Neural cell (in vitro differentiated cells): Measurements from ENCODE around the gene CENPI.

ENCODE experiments used
- EZH2 ChIP-seq: fragments of 200-600, 300-800 bp; shearing (Covaris generic), sonication (generic); IDR thresholded peaks from 2 replicates; pipeline ENCODE4 v1.6.1; 2014; ENCODE audit warnings: antibody characterized with exemption, low read length, borderline replicate concordance, mild to moderate bottlenecking; ENCODE audit not compliant: insufficient read depth, poor library complexity, severe bottlenecking
- POLR2AphosphoS5 ChIP-seq: IDR thresholded peaks from 2 replicates; pipeline ENCODE4 v1.6.1; 2012
- TAF1 ChIP-seq: IDR thresholded peaks from 2 replicates; pipeline ENCODE4 v1.6.1; 2012; ENCODE audit warnings: low read depth
- TF ChIP-seq, protein P1 (sequence below): fragments of 450-650 bp; IDR thresholded peaks from 2 replicates; pipeline ENCODE4 v1.5.1; 2014; ENCODE audit warnings: antibody characterized with exemption, mild to moderate bottlenecking, moderate library complexity; ENCODE audit not compliant: poor library complexity, severe bottlenecking

GRCh38 chrX:101091817-101092216 is 6.2 kb upstream of the CENPI start:
- TF ChIP-seq, protein P1, sequence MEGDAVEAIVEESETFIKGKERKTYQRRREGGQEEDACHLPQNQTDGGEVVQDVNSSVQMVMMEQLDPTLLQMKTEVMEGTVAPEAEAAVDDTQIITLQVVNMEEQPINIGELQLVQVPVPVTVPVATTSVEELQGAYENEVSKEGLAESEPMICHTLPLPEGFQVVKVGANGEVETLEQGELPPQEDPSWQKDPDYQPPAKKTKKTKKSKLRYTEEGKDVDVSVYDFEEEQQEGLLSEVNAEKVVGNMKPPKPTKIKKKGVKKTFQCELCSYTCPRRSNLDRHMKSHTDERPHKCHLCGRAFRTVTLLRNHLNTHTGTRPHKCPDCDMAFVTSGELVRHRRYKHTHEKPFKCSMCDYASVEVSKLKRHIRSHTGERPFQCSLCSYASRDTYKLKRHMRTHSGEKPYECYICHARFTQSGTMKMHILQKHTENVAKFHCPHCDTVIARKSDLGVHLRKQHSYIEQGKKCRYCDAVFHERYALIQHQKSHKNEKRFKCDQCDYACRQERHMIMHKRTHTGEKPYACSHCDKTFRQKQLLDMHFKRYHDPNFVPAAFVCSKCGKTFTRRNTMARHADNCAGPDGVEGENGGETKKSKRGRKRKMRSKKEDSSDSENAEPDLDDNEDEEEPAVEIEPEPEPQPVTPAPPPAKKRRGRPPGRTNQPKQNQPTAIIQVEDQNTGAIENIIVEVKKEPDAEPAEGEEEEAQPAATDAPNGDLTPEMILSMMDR = no peak
- TF ChIP-seq TAF1 = no peak
- TF ChIP-seq EZH2 = no peak
- TF ChIP-seq POLR2AphosphoS5 = no peak
